GM19193 (cell line): ENCODE data around the gene SBF2.

ENCODE experiments used
- POLR2A ChIP-seq: IDR thresholded peaks from 4 replicates; pipeline ENCODE4 v1.6.1; 2011; ENCODE audit not compliant: insufficient read depth, insufficient read length; ENCODE audit errors: extremely low read depth

SBF2 gene

GRCh38 chr11:10164621-10165020, 129.4 kb downstream of the SBF2 start:
- no peak for TF ChIP-seq POLR2A

- TF ChIP-seq POLR2A, result no peak
Observed at GRCh38 chr11:10162222-10162621, 131.8 kb downstream of the SBF2 start.

GRCh38 chr11:10160350-10160749, 133.7 kb downstream of the SBF2 start:
- TF ChIP-seq POLR2A, result no peak

GRCh38 chr11:10158461-10158860, 135.6 kb downstream of the SBF2 start:
- no peak for TF ChIP-seq POLR2A

GRCh38 chr11:10155793-10156490, 138.1 kb downstream of the SBF2 start:
- TF ChIP-seq POLR2A, result no peak

GRCh38 chr11:10150800-10151199, 143.2 kb downstream of the SBF2 start:
- no peak for TF ChIP-seq POLR2A

GRCh38 chr11:10149553-10149952, 144.5 kb downstream of the SBF2 start:
- no peak for TF ChIP-seq POLR2A

- TF ChIP-seq POLR2A, result no peak
Observed at GRCh38 chr11:10147195-10147594, 146.8 kb downstream of the SBF2 start.

- TF ChIP-seq POLR2A, result no peak
Observed at GRCh38 chr11:10144954-10145353, 149.1 kb downstream of the SBF2 start.

- no peak for TF ChIP-seq POLR2A
Observed at GRCh38 chr11:10139656-10140055, 154.4 kb downstream of the SBF2 start.

GRCh38 chr11:10139143-10139542, 154.9 kb downstream of the SBF2 start:
- TF ChIP-seq POLR2A, result no peak

GRCh38 chr11:10134975-10135481, 159.0 kb downstream of the SBF2 start:
- TF ChIP-seq POLR2A, result no peak

GRCh38 chr11:10130875-10131274, 163.1 kb downstream of the SBF2 start:
- TF ChIP-seq POLR2A, result no peak

- TF ChIP-seq POLR2A, result no peak
Observed at GRCh38 chr11:10125522-10126133, 168.4 kb downstream of the SBF2 start.

- TF ChIP-seq POLR2A, result no peak
Observed at GRCh38 chr11:10122326-10123197, 171.5 kb downstream of the SBF2 start.

- TF ChIP-seq POLR2A, result no peak
Observed at GRCh38 chr11:10118865-10119264, 175.2 kb downstream of the SBF2 start.

- TF ChIP-seq POLR2A, result no peak
Observed at GRCh38 chr11:10117709-10118351, 176.2 kb downstream of the SBF2 start.
